CD4-positive, alpha-beta T cell treated with Interleukin-6 at 100 ng/mL for 8 hours (primary cell): ENCODE measurements around the gene OAF.
"Not testable (repeated sequence)": the region's sequence is repeated elsewhere in the genome, so short reads cannot be mapped to it uniquely, and the experiment has no call there.

ENCODE experiments used
- DNase-seq: peaks from one replicate; pipeline ENCODE4 v3.0.0-alpha.2; 2020; ENCODE audit warnings: mixed read lengths, low spot score

The OAF gene

DNA sequence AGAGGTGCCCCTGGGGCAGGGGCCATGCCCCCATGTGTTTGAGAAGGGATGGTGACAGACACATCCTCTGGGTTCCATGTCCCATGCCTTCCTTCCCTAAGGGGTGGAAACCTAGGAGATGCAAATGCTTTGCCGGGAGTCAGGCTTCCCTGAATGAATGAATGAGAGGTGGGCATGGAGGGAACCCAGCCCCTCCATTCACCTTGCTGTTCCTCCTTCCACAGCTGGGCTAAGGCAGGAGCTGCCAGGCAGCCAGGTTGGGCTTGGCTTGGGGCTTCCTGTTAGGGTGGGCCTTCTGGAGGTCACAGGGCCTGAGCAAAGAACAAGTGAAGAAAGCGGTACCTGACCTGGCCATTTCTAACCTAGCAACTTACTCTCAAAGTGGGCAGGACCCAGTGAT, 30.0 kb downstream of the OAF start:
- DNase-seq = no peak

DNA sequence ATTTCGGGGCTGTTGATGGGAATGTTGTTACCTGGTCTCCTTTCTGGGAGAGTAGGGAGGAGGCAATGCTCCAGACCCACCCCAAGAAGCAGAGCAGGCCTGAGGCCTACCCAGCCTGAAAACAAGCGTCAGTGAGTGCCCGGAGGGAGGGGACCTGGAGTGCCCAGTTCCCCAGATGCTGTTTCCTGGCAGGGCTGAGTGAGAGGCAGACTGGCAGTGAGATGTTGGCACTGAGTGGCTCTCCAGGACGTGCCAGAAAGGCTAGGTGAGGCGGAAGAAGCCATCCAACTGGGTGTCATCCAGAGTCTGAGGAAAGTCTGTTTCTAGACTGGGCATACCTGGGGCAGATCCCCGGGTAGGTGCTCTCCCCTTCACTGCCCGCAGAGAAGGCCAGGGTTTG, 30.4 kb downstream of the OAF start:
- no peak for DNase-seq

DNA sequence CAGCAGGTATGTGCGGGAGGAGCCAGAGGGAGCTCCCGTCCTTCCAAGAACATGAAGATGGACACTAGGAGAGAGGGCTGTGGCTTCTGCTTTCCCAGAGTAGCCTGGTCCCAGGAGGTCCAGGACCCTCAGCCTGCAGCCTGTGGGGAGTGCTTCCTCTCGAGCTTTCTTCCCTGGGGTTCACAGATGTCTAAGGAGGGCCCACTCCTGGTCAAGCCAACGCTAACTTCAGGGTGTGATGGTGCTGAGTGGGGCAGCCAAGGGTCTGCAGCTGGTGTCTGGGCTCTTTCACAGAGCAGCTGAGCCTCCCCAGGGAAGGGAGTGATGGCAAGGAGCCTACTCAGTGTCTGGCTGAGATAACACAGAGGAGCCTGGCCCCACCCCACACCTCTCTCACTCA, 32.4 kb downstream of the OAF start:
- DNase-seq = no peak

DNA sequence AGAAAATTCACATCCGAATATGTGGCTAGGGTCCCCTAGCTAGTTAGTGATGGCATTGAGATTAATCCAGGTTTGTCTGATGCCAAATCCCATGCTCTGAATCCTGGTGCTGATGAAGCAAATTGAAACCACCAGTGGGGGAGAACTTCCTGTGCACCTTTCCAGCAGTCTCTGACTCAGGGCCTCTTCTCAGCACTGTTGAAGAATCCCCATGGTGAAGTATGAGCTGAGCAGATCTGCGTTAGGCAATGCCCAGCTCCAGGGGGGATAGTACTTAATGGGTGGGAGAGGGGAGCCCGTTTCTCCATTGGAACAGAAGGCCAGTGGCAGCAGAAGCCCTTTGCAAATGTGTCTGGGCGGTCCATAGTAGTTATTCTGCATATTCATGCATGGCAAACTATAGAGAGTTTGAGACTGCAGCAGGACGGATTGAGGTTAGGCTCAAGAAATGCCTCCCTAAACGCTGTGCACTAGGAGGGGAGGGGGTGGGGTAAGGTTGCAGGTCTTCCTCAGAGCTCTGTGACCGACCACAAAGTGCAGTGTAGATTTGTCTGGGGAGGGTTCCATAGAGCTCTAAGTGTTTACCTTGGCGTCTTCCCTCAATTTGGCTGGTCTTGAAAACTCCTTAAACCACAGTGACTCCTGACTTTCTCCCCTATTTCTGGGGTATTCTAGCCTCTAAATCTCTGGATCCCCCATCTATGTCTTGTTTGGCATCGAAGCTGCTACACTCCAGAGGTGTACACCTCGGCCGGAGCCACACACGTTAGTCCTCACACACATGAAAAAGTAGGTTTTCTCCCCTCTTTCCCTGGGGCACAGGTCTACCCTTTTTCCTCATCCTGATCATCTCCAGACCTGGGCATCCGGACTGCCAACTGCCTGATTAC, 33.9 kb downstream of the OAF start:
- no peak for DNase-seq

DNA sequence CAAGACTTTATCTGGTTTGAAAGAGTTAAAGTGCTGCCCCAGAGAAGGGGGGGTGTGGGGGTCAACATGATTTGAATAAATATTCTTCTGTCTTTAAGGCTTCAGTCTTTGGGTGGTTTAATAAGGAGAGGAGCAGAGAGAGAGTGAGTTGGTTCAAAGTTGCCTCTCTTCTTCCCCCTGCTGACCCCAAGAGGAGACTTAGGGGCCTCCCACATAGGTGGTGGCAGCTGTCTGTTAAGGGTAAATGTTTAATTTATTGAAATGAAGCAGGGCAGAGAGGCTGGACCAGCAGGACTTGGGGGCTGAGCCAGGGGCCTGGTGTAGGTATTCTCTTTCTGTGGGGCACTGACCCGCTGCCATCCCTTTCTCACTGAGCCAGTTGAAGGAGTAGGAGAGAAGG, 34.6 kb downstream of the OAF start:
- no peak for DNase-seq

DNA sequence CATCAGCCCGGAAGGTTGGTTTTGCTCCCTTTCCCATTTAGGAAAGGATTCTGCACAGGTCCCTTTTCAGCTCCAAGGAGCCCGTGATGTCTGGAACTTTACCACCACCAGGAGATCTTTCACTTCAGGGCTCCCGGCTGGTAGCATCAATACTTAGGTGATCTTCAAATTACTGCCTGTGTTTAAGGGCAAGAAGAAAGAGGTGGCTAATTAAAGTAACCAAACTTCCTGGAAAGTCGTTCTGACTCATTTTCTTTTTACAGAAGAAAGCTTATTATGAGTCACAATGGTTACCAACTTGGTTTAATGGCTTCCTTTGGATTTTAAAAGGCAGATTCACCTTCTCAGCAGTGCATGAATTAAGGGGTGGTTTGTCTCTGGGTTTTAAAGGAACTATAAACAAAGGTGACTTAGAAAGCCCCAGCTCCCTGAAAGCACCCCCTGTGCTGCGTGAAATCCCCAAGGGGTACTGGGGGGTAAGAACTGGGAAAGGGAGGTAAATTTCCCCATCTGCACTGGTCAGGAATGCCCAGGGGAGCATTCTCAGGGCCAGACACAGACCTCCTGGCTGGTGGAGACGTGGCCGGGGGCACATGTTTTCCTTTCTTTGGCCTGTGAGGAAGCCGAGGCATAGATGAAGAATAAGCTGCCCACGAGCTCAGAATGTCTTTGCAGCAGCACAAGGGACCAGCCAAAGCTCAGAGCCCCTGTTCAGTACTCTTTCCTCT, 37.9 kb downstream of the OAF start:
- DNase-seq = no peak

DNA sequence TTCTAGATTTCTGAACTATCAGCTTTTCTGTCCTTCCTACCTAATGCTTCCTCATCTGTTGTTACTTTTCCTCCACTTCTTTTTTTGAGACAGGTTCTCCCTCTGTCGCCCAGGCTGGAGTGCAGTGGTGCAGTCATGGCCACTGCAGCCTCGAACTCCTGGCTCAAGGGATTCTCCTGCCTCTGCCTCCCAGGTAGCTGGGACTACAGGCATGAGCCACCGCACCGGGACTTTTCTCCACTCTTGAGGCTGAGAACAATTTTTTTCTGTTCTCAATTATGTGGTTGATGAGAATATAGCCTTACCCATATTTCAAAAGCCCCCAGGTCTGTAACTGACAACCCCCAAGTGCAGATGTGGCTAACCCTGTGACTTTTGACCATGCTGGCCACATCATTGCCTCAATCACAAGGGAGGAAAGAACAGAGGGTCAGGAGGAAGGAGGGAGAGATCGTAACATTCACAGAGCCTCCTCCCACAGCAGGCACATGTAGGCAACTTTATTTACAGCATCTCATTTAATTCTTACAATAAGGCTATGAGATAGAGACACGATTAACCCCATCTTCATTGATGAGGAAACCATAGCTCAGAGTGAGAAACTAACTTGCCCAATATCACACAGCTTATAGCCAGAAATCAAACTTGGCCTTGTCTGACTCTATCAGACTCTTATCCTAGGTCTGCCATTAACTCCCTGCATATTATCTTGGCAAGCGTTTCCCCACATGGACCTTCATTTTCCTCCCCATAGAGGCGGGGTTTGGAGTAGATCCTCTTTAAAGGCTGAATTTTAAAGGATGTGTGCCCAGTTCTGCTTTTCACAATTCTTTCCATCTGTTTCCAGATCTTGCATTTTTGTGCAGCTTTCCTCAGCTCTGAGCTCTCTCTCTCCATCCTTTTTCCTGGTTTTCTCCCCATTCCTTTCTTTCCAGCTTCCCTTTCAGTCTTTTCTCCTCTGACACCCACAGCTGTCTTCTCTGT, 38.7 kb downstream of the OAF start:
- no peak for DNase-seq

DNA sequence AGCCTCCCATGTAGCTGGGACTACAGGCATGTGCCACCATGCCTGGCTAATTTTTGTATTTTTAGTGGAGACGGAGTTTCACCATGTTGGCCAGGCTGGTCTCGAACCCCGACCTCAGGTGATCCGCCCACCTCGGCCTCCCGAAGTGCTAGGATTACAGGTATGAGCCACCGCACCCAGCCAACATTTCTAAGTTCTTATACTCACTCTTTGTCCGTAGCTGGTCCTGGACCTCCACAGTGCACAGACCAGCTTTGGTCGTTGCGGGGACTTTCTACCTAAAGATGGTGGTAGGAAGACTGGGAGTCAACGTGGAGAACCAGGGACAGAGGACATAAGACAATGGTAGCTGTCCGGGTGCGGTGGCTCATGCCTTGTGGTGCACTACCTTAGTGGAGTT, 42.5 kb downstream of the OAF start:
- not testable (repeated sequence) for DNase-seq

DNA sequence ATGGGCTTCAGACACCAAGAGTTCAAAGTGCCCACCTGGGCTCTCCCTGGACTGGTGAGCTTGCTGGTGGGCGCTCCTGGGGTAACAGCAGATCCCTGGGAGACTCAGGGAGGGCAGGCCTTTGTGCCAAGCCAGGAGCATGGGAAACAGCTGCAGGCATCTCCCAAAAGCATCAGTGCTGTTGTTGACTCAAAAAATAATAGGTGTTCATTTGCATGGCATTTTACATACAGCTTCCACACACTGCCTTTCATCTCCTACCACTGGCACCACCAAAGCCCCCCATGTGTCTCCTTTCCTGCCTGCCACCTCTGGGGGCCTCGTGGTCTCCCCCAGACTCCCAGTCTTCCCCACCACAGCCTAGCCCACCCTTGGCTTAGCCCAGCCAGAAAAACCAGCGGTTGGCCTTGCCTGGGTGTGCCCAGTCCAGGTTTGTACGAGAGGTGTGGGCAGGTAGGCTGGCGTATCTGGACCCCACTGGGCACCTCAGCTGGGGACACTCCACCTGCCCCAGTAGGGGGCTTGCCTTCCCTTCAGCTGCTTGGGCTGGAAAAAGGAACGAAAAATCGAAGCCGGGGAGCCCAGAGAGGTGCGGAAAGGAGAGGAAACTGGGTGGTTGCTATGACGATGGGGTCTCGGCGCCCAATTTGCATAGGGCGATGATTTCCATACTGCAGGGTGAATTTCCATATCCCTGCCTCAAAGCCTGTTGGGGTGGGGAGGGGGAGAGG, 44.1 kb downstream of the OAF start:
- no peak for DNase-seq

DNA sequence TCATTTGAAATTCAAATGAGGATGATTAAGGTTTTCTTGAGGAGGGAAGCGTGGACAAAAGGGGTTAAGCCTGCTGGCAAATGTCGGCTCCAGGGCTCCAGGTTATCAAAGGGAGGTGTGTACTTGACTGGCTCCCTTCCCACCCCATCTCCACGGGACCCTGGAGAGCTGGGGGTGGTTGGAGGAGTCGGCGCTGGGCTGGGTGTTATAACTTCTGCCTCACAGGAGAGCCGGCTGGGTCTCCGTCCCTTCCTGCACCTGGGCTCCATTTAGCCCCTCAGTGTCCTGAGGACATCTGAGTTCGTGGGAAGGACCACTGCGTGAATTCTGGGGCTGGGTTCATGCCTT, 44.7 kb downstream of the OAF start:
- no peak for DNase-seq

DNA sequence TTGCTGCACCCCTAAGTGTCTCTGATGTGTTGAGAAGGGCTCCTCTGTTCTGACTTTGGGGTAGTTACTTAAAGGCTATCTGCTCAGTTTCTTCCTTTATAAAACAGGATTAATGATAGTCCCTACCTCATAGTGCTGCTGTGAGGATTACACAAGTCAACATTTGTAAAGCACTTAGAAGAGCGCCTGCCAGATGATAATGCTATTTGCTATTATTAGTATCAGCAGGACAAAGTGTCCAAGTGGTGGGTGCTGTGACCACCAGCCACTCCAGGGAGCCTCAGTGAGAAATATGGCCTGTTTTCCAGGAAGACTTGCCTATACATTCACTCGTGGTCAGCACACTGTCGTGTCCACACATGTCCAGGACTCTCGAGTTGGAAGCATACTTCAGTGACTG, 45.3 kb downstream of the OAF start:
- DNase-seq = no peak

DNA sequence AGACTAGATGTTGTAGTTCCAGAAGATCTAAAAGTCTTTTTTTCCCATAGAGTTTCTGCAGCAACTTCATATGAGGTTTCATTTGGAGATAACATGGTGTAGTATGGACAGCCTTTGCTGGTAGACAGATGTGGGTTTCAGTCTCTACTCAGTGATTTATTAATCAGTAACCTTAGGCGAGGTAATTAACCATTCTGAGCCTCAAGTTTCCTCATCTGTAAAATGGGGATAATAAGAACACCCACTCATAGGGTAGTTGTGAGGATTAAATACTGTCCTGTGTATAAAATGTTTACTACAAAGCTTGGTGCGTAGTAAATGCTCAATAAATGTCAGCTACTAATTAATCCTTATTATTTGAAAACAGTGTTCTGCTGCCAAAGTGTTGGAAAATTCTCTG, 45.9 kb downstream of the OAF start:
- no peak for DNase-seq

DNA sequence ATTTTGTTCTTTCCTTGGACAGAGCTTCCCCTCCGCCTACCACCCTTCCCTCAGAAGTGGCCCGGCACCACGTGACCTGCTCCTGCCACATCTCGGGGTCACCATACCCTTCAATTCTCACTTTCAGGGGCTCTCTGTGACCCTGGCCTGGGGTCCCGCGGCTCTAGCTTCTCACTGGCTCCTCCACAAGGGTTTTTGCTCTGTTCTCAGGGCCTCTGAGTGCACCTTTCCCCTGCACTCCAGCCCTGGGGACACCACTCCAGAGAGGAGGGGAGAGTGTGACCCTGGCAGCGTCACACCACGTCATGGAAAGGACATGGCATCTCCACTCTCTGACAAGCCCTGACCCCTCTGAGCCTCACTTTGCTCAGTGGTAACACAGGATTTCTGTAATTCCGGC, 46.5 kb downstream of the OAF start:
- no peak for DNase-seq

DNA sequence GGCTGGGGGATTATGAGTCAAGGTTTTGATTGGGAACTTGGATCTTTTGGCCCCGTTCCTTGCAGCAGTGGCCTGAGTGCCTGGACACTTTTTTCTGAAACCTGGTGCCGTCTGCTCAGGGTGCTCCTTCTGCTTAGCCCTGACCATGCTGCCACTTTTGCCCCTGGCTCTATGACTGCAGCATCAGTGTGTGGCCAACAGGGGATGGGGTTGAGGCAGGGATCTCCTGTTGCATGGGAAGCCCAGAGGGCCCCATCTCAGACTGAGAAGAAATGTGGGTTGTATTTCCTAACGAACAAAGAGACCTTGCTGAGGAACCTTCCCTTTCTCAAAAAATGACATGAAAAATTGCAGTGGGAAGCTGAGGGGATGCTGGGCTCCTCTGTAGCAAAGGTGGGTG, 47.8 kb downstream of the OAF start:
- DNase-seq = no peak

DNA sequence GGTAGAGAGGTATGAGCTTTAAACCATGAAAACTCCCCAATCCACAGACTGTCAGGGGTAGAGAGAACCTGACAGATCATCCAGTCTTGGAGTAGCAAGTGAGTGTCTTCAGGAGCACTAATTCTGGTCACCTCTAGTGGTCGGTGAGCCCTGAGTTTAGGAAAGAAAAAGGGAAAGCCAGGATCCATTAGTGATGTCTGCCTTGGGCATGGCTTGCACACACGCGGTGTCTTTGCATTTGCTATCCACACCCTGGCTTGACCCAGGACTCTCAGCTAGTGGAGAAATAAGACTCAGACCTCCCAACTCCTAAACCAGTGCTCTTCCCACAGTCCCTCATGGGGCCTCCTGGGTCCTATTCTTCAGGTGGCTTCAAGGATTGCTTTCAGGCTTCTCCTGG, 48.4 kb downstream of the OAF start:
- no peak for DNase-seq

DNA sequence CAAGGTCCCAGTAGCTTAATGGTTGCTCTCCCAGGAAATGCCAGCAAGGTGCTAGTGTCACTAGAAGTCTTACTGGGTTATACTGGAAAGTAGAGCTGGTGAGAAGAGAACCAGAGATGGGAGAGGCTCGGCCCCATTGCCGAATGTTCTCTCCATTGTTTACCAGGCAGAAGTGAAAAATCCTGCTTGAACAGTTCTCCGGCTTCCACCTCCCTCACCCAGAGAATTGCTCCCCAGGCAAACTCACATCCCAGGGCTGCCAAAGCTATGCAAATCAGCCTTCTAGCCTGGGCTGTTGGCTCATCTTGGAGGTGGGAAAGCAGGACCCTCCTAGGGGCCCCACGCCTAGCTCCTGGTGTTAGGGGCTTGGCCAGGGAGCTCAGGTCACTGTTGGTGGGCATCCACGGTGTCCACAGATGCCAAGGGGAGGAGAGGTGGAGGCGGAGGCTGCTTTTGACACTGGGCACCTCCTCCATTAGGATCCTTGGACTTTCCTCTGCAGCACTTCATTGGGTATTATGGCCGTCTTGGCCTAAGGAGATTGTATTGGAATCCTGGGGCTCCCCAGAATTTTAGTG, 49.2 kb downstream of the OAF start:
- no peak for DNase-seq

DNA sequence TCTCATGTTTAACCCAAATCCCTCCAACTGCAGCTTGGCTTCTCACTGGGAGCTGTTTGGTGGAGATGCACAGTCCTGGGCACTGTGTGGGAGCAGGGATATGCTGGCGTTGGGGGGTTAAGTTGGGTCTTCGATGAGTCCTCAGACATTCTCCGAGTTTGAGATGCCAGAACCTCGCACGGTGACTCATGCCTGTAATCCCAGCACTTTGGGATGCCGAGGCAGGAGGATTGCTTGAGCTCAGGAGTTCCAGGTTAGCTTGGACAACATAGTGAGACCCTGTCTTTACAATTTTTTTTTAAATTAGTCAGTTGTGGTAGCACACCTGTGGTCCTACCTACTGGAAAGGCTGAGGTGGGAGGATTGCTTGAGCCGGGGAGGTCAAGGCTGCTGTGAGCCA, 49.8 kb downstream of the OAF start:
- DNase-seq = no peak

DNA sequence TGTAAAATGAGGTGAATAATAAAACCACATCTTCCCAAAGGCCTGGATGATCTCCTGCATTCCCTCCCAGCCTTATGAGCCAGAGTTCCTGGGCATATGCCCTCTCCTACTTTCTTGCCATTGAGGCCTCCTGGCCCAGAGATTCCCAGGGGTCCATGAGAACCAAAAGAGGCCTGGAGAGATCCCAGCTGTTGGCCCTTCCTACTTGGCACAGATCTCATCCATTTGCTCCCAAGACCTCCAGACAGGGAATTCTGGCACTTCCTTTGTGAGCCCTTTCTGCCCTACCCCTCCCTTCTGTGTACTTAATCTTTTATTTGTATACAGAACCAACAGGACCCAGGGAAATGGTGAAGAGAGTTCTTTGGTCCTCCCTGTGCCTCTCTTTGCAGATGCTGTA, 50.5 kb downstream of the OAF start:
- no peak for DNase-seq

DNA sequence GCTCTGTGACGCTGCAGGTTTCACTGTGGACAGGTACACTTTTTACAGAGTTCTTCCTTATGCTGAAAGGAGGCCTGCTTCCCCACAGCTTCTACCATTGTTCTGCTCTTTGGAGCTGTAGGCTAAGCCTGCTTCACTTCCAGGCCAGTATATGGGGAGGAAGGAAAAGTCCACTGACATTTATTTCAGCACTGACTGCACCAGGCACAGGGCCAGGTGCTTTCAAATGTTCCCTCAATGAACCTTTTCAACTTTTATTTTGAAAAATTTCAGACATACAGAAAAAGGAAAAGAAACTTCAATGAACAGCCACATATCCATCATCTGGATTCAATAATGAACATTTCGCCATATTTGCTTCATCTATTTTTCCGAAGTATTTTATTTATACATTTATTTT, 51.1 kb downstream of the OAF start:
- DNase-seq = no peak

DNA sequence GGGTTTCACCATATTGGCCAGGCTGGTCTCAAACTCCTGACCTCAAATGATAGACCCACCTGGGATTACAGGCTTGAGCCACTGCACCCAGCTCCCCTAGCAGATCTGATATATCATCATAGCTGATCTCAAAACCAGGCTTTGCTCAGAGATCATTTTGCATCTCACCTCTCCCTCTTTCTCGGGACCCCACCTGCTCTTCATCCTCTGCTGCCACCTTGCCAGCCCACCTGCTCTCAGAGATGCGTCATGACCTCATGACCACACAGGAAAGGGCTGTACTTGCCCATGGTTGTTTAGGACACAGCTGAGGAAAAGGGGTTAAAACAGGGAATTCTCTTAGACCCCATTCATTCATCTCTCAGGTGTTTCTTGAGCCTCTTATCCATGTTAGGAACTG, 56.5 kb downstream of the OAF start:
- DNase-seq = no peak

DNA sequence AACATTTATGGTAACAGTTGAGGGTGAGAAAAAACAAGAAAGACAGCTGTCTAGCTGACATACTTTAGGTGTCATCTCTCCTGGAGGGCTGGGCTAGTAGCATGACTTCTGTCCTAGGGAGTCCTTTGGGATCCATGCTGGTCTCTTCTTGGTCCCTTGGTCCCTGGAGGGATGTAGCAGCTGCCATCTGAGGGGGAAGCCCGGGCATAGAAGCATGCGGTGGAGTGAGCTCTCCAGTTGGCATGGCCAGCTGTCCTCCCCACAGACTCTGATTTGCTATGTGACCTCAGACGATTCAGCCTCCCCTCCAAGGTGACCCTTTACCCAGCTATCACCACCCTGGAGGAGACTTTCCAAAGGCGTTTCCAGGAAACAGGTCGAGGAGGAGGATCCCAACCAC, 57.9 kb downstream of the OAF start:
- DNase-seq = no peak

DNA sequence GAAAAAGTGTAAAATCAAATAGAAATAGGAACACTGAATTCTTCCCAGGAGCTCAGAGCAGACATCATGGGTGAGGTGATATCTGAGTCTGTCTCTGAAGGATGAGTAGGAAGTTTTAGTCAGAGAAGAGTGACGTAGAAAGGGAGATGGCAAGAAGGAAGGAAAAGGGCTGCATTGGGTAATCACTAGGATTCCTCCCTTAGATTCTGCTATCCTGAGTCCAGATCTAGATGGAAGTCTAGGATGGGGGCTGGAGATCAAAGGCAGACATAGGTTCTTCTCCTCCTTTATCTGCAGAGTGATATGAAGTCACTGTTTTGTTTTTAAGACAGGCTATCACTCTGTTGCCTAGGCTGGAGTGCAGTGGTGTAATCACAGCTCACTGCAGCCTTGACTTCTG, 59.6 kb downstream of the OAF start:
- DNase-seq = no peak
